SK-N-SH treated with all-trans-retinoic acid at 6 μM for 48 hours (cell line): ENCODE data around the gene CFAP45.

Source experiments
- ATAC-seq: fragments of 200-7000 bp; cut with Tn5 transposase; 3 replicates; pipeline ENCODE4 v1.9.1; 2020; ENCODE audit warnings: mild to moderate bottlenecking, moderate library complexity
- ARNTL ChIP-seq: fragments of 450-650 bp; formaldehyde crosslinking; IDR thresholded peaks from 2 replicates; pipeline ENCODE4 v1.5.0; 2020; ENCODE audit warnings: low read depth, mild to moderate bottlenecking, moderate library complexity, borderline replicate concordance
- BACH2 ChIP-seq: fragments of 250-450 bp; sonication (Bioruptor Pico); IDR thresholded peaks from 2 replicates; pipeline ENCODE4 v1.9.0; 2021; ENCODE audit warnings: mild to moderate bottlenecking, borderline replicate concordance
- CSDC2 ChIP-seq: fragments of 250-450 bp; sonication (Bioruptor Pico); IDR thresholded peaks from 2 replicates; pipeline ENCODE4 v1.5.0; 2020; ENCODE audit warnings: mild to moderate bottlenecking, moderate library complexity
- ESRRG ChIP-seq: fragments of 250-450 bp; sonication (Bioruptor Pico); IDR thresholded peaks from 2 replicates; pipeline ENCODE4 v1.6.1; 2021; ENCODE audit warnings: mild to moderate bottlenecking
- GLIS3 ChIP-seq: fragments of 250-450 bp; sonication (Bioruptor Pico); IDR thresholded peaks from 2 replicates; pipeline ENCODE4 v1.5.0; 2020; ENCODE audit warnings: mild to moderate bottlenecking, moderate library complexity
- ISL1 ChIP-seq: fragments of 250-450 bp; sonication (Bioruptor Pico); IDR thresholded peaks from 2 replicates; pipeline ENCODE4 v2.1.2; 2022; ENCODE audit warnings: mild to moderate bottlenecking, moderate library complexity
- OSR1 ChIP-seq: fragments of 250-450 bp; sonication (Bioruptor Pico); IDR thresholded peaks from 2 replicates; pipeline ENCODE4 v1.8.0; 2022; ENCODE audit warnings: moderate library complexity, mild to moderate bottlenecking, inconsistent platforms
- PPARA ChIP-seq: fragments of 250-450 bp; sonication (Bioruptor Pico); IDR thresholded peaks from 2 replicates; pipeline ENCODE4 v1.5.0; 2020; ENCODE audit warnings: mild to moderate bottlenecking, borderline replicate concordance
- RARB ChIP-seq: fragments of 250-450 bp; sonication (Bioruptor Pico); IDR thresholded peaks from 2 replicates; pipeline ENCODE4 v1.8.0; 2021; ENCODE audit warnings: mild to moderate bottlenecking, moderate library complexity
- SNAI2 ChIP-seq: fragments of 250-450 bp; sonication (Bioruptor Pico); IDR thresholded peaks from 2 replicates; pipeline ENCODE4 v1.5.0; 2020; ENCODE audit warnings: mild to moderate bottlenecking, moderate library complexity
- TCF4 ChIP-seq: fragments of 250-450 bp; sonication (Bioruptor Pico); IDR thresholded peaks from 2 replicates; pipeline ENCODE4 v1.8.0; 2021; ENCODE audit warnings: mild to moderate bottlenecking, moderate library complexity, borderline replicate concordance
- TOX ChIP-seq: fragments of 250-450 bp; sonication (Bioruptor Pico); IDR thresholded peaks from 2 replicates; pipeline ENCODE4 v1.8.0; 2021; ENCODE audit warnings: mild to moderate bottlenecking, moderate library complexity, borderline replicate concordance
- ZC3H10 ChIP-seq: fragments of 250-450 bp; sonication (Bioruptor Pico); IDR thresholded peaks from 2 replicates; pipeline ENCODE4 v1.5.1; 2021; ENCODE audit warnings: mild to moderate bottlenecking, moderate library complexity
- ZFP3 ChIP-seq: fragments of 250-450 bp; sonication (Bioruptor Pico); IDR thresholded peaks from 2 replicates; pipeline ENCODE4 v1.5.0; 2020; ENCODE audit warnings: mild to moderate bottlenecking, moderate library complexity
- ZFP30 ChIP-seq: fragments of 450-650 bp; formaldehyde crosslinking; IDR thresholded peaks from 2 replicates; pipeline ENCODE4 v1.5.0; 2022; ENCODE audit warnings: mild to moderate bottlenecking, moderate library complexity
- ZNF565 ChIP-seq: fragments of 450-650 bp; formaldehyde crosslinking; conservative IDR thresholded peaks from 2 replicates; pipeline ENCODE4 v1.5.0; 2020; ENCODE audit warnings: low read depth, mild to moderate bottlenecking, moderate library complexity
- ZNF70 ChIP-seq: fragments of 450-650 bp; formaldehyde crosslinking; IDR thresholded peaks from 2 replicates; pipeline ENCODE4 v1.5.0; 2020; ENCODE audit warnings: mild to moderate bottlenecking, moderate library complexity
- TF ChIP-seq, protein P1 (sequence below): fragments of 250-450 bp; sonication (Bioruptor Pico); IDR thresholded peaks from 2 replicates; pipeline ENCODE4 v1.8.0; 2020; ENCODE audit warnings: mild to moderate bottlenecking, moderate library complexity, borderline replicate concordance
- TF ChIP-seq, protein P2 (sequence below): fragments of 250-450 bp; sonication (Bioruptor Pico); IDR thresholded peaks from 2 replicates; pipeline ENCODE4 v1.5.1; 2020; ENCODE audit warnings: low read depth, mild to moderate bottlenecking, moderate library complexity
- TF ChIP-seq, protein P3 (sequence below): fragments of 250-450 bp; sonication (Bioruptor Pico); IDR thresholded peaks from 2 replicates; pipeline ENCODE4 v1.5.0; 2020; ENCODE audit warnings: mild to moderate bottlenecking, moderate library complexity
- TF ChIP-seq, protein P4 (sequence below): fragments of 250-450 bp; sonication (Bioruptor Pico); IDR thresholded peaks from 2 replicates; pipeline ENCODE4 v1.8.0; 2021; ENCODE audit warnings: low read depth, mild to moderate bottlenecking, moderate library complexity, borderline replicate concordance
- TF ChIP-seq, protein P5 (sequence below): fragments of 250-450 bp; sonication (Bioruptor Pico); IDR thresholded peaks from 2 replicates; pipeline ENCODE4 v1.5.1; 2021; ENCODE audit warnings: mild to moderate bottlenecking, moderate library complexity

The CFAP45 gene

DNA sequence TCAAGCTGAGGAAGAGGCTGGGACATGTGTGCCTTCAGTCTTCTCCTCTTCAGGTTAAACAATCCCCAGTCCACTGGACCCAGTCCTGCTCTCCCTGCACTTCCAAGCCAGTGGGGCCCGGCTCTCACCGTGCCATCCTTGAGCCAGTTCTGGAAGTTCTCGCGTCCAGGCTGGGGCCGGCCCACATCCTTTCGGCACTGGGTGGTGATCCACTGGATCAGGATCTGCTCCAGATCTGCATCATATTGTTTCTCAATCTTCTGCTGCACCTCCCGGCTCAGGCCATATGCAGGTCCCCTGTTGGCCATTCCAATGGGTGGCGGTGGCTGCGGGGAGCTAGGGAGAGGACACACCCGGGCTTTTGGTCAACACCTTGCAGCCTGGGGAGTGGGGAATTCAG, 20.2 kb upstream of the CFAP45 start:
- no peak for TF ChIP-seq OSR1 (CRISPR knock-in tag)
- no peak for TF ChIP-seq PPARA (CRISPR knock-in tag)
- TF ChIP-seq TOX (CRISPR knock-in tag), result no peak
- TF ChIP-seq, protein P1, sequence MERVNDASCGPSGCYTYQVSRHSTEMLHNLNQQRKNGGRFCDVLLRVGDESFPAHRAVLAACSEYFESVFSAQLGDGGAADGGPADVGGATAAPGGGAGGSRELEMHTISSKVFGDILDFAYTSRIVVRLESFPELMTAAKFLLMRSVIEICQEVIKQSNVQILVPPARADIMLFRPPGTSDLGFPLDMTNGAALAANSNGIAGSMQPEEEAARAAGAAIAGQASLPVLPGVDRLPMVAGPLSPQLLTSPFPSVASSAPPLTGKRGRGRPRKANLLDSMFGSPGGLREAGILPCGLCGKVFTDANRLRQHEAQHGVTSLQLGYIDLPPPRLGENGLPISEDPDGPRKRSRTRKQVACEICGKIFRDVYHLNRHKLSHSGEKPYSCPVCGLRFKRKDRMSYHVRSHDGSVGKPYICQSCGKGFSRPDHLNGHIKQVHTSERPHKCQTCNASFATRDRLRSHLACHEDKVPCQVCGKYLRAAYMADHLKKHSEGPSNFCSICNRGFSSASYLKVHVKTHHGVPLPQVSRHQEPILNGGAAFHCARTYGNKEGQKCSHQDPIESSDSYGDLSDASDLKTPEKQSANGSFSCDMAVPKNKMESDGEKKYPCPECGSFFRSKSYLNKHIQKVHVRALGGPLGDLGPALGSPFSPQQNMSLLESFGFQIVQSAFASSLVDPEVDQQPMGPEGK (CRISPR knock-in tag), result no peak
- no peak for TF ChIP-seq ISL1 (CRISPR knock-in tag)
- no peak for TF ChIP-seq GLIS3 (CRISPR knock-in tag)
- TF ChIP-seq ZNF70 (CRISPR knock-in tag), result no peak
- TF ChIP-seq ZC3H10 (CRISPR knock-in tag), result no peak
- TF ChIP-seq, protein P2, sequence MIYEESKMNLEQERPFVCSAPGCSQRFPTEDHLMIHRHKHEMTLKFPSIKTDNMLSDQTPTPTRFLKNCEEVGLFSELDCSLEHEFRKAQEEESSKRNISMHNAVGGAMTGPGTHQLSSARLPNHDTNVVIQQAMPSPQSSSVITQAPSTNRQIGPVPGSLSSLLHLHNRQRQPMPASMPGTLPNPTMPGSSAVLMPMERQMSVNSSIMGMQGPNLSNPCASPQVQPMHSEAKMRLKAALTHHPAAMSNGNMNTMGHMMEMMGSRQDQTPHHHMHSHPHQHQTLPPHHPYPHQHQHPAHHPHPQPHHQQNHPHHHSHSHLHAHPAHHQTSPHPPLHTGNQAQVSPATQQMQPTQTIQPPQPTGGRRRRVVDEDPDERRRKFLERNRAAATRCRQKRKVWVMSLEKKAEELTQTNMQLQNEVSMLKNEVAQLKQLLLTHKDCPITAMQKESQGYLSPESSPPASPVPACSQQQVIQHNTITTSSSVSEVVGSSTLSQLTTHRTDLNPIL, result no peak
- TF ChIP-seq, protein P3, sequence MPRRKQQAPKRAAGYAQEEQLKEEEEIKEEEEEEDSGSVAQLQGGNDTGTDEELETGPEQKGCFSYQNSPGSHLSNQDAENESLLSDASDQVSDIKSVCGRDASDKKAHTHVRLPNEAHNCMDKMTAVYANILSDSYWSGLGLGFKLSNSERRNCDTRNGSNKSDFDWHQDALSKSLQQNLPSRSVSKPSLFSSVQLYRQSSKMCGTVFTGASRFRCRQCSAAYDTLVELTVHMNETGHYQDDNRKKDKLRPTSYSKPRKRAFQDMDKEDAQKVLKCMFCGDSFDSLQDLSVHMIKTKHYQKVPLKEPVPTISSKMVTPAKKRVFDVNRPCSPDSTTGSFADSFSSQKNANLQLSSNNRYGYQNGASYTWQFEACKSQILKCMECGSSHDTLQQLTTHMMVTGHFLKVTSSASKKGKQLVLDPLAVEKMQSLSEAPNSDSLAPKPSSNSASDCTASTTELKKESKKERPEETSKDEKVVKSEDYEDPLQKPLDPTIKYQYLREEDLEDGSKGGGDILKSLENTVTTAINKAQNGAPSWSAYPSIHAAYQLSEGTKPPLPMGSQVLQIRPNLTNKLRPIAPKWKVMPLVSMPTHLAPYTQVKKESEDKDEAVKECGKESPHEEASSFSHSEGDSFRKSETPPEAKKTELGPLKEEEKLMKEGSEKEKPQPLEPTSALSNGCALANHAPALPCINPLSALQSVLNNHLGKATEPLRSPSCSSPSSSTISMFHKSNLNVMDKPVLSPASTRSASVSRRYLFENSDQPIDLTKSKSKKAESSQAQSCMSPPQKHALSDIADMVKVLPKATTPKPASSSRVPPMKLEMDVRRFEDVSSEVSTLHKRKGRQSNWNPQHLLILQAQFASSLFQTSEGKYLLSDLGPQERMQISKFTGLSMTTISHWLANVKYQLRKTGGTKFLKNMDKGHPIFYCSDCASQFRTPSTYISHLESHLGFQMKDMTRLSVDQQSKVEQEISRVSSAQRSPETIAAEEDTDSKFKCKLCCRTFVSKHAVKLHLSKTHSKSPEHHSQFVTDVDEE (CRISPR knock-in tag), result no peak
- no peak for TF ChIP-seq ZFP30 (CRISPR knock-in tag)
- TF ChIP-seq ZNF565 (CRISPR knock-in tag), result no peak
- TF ChIP-seq, protein P4, sequence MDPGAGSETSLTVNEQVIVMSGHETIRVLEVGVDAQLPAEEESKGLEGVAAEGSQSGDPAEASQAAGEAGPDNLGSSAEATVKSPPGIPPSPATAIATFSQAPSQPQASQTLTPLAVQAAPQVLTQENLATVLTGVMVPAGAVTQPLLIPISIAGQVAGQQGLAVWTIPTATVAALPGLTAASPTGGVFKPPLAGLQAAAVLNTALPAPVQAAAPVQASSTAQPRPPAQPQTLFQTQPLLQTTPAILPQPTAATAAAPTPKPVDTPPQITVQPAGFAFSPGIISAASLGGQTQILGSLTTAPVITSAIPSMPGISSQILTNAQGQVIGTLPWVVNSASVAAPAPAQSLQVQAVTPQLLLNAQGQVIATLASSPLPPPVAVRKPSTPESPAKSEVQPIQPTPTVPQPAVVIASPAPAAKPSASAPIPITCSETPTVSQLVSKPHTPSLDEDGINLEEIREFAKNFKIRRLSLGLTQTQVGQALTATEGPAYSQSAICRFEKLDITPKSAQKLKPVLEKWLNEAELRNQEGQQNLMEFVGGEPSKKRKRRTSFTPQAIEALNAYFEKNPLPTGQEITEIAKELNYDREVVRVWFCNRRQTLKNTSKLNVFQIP (CRISPR knock-in tag), result no peak
- no peak for TF ChIP-seq RARB (CRISPR knock-in tag)
- no peak for TF ChIP-seq ESRRG (CRISPR knock-in tag)
- no peak for TF ChIP-seq BACH2 (CRISPR knock-in tag)
- no peak for TF ChIP-seq SNAI2 (CRISPR knock-in tag)
- TF ChIP-seq, protein P5, sequence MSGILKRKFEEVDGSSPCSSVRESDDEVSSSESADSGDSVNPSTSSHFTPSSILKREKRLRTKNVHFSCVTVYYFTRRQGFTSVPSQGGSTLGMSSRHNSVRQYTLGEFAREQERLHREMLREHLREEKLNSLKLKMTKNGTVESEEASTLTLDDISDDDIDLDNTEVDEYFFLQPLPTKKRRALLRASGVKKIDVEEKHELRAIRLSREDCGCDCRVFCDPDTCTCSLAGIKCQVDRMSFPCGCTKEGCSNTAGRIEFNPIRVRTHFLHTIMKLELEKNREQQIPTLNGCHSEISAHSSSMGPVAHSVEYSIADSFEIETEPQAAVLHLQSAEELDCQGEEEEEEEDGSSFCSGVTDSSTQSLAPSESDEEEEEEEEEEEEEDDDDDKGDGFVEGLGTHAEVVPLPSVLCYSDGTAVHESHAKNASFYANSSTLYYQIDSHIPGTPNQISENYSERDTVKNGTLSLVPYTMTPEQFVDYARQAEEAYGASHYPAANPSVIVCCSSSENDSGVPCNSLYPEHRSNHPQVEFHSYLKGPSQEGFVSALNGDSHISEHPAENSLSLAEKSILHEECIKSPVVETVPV (CRISPR knock-in tag), result no peak
- ATAC-seq, result no peak

DNA sequence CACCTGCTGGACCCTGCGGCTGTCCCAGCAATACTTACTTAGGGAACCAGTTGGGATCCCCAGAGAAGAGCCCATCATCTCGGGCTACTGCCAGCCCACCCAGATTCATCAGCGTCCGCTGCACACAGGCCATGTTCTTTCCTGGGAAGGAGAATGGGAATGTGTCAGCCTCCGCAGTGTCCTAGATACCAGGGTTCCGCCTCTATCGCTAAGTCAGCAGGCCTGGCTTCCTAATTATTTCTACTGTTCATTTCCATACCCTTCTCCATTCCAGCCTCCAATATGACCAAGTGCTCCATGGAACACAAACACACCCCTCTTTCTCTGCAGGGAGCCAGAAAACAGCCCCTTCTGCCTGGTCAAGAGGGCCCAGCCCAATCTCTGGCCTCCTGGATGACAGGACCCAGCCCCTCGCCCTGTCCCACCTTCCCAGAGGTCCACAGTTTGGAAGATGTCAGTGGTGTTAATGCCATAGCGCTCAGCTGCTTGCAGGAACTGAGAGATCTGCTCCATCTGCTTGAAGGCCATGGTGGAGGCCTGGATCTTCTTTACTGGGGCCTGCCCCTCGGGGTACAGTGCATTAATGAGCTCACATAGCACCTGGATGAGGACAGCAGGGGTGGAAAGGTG, 19.4 kb upstream of the CFAP45 start:
- no peak for ATAC-seq
- TF ChIP-seq, protein P4 (CRISPR knock-in tag), result no peak
- TF ChIP-seq PPARA (CRISPR knock-in tag) (no peak), ESRRG (CRISPR knock-in tag) (no peak), ARNTL (CRISPR knock-in tag) (no peak), ZNF565 (CRISPR knock-in tag) (no peak), ISL1 (CRISPR knock-in tag) (no peak), TCF4 (CRISPR knock-in tag) (no peak), BACH2 (CRISPR knock-in tag) (no peak), CSDC2 (CRISPR knock-in tag) (no peak), ZFP3 (CRISPR knock-in tag) (no peak), OSR1 (CRISPR knock-in tag) (no peak), ZNF70 (CRISPR knock-in tag) (no peak), GLIS3 (CRISPR knock-in tag) (no peak), TOX (CRISPR knock-in tag) (no peak), ZFP30 (CRISPR knock-in tag) (no peak)
- TF ChIP-seq, protein P1 (CRISPR knock-in tag), result no peak
- TF ChIP-seq, protein P2, result no peak
